Body of pancreas (tissue), 4 donors: ENCODE measurements around the gene PSORS1C1. TPM values are rescaled to one million over a fixed set of nuclear protein-coding genes. Genes with fewer than 3 reads are reported as not detected.

Source experiments
- ATAC-seq: fragments of 150-250 bp; one replicate; pipeline ENCODE4 v1.9.1; 2016
- DNase-seq, 4 donors: peaks; one replicate each; pipeline ENCODE4 v3.0.0-alpha.2; 2019
- H3K27ac ChIP-seq, 4 donors: fragments of 200-600 bp; sonication (generic); 1 replicate in 3 of 4; 2 replicates in 1 of 4; pipeline versions ENCODE4 v1.5.1 to v1.6.1; 2016 to 2019; ENCODE audit warnings: mild to moderate bottlenecking in 1 of 4, mixed read lengths in 1 of 4, moderate library complexity in 1 of 4
- H3K27me3 ChIP-seq, 2 donors: fragments of 200-600 bp; sonication (generic); one replicate each; pipeline ENCODE4 v1.6.0; 2016; ENCODE audit warnings: mild to moderate bottlenecking in 1 of 2
- H3K36me3 ChIP-seq, 2 donors: fragments of 200-600 bp; sonication (generic); replicated peaks in 1 of 2; 2 replicates each; pipeline ENCODE4 v1.5.1; 2016; ENCODE audit warnings: low read depth in 2 of 2; ENCODE audit not compliant: insufficient read depth in 1 of 2
- H3K4me1 ChIP-seq: fragments of 200-600 bp; sonication (generic); one replicate; pipeline ENCODE4 v1.6.0; 2016
- H3K4me3 ChIP-seq, 2 donors: fragments of 200-600 bp; sonication (generic); 1 replicate in 1 of 2; 2 replicates in 1 of 2; pipeline ENCODE4 v1.5.1; 2016 to 2019
- H3K9me3 ChIP-seq, 3 donors: fragments of 200-600 bp; sonication (generic); 1 replicate in 2 of 3; 2 replicates in 1 of 3; pipeline ENCODE4 v1.5.1; 2016
- CTCF ChIP-seq, 7 experiments: fragments of 450-650 bp in 4 of 7; fragments of 200-600 bp in 3 of 7; sonication (generic) in 3 of 7; IDR thresholded peaks; one replicate each; pipeline ENCODE4 v1.5.1; 2016 to 2019; ENCODE audit warnings: antibody characterized with exemption in 7 of 7
- POLR2A ChIP-seq, 3 donors: fragments of 450-650 bp; IDR thresholded peaks; one replicate each; pipeline ENCODE4 v1.6.1; 2016; ENCODE audit warnings: antibody characterized with exemption in 3 of 3, mild to moderate bottlenecking in 2 of 3
- WGBS, 2 donors: methylation state at CpG; one replicate each; pipeline ENCODE4 v1.1.5; 2017; 5-methylcytosine and 5-hydroxymethylcytosine counted together
- intact Hi-C: fragments of 100-400 bp; cut with DNase I; formaldehyde crosslinking; loops from one replicate; pipeline ENCODE4 v1.15.1; 2023
- total RNA-seq, 2 donors: library from RNA; depleted of rRNA; stranded (reverse); fragments of >200 nt; gene quantifications; one replicate each; pipeline ENCODE4 v1.1.0, GENCODE V29; 2016

Gene PSORS1C1
- total RNA-seq, 2 donors from 2014 or later: 1.6 to 3.4 TPM

- no peak for TF ChIP-seq POLR2A (IDR thresholded peaks at IDR 0.05)
- no peak for TF ChIP-seq CTCF (IDR thresholded peaks at IDR 0.05)
- Histone ChIP-seq H3K27me3 (no peaks in the 10 kb centered on the region), H3K4me1 (peaks cover 13% of the 10 kb centered on the region), H3K36me3 (no peaks in the 10 kb centered on the region), H3K27ac (no peak overlapping the region), H3K9me3 (no peaks in the 10 kb centered on the region), H3K4me3 (no peak overlapping the region)
- intact Hi-C loops: no loop called here
- DNase-seq: no peak
- 89 to 91% methylated on average over 4 of the region's 4 CpGs for WGBS, 2 donors
- no peak for ATAC-seq
Measured at GRCh38 chr6:31098449-31098938, 16.1 kb upstream of the PSORS1C1 start.

GRCh38 chr6:31103136-31103535 is 11.5 kb upstream of the PSORS1C1 start:
- 95% methylated on average over 2 of the region's 2 CpGs; no CpG with 5 or more reads in 1 of the 2 donors for WGBS, 2 donors
- Histone ChIP-seq H3K36me3 (no peaks in the 10 kb centered on the region), H3K4me1 (no peaks in the 10 kb centered on the region), H3K27ac (no peak overlapping the region), H3K27me3 (no peaks in the 10 kb centered on the region), H3K4me3 (no peak overlapping the region), H3K9me3 (no peaks in the 10 kb centered on the region)
- no peak for TF ChIP-seq CTCF (IDR thresholded peaks at IDR 0.05)
- TF ChIP-seq POLR2A (IDR thresholded peaks at IDR 0.05): no peak
- intact Hi-C loops: no loop called here
- ATAC-seq (no peak), DNase-seq (no peak)

GRCh38 chr6:31107052-31107451 is 7.5 kb upstream of the PSORS1C1 start:
- Histone ChIP-seq H3K9me3 (no peaks in the 10 kb centered on the region), H3K27ac (no peak overlapping the region), H3K4me3 (no peak overlapping the region), H3K27me3 (no peaks in the 10 kb centered on the region), H3K4me1 (no peaks in the 10 kb centered on the region), H3K36me3 (no peaks in the 10 kb centered on the region)
- no peak for ATAC-seq
- no peak for DNase-seq
- 56 to 63% methylated on average over 4 of the region's 4 CpGs for WGBS, 2 donors
- intact Hi-C loops: no loop called here
- TF ChIP-seq POLR2A (IDR thresholded peaks at IDR 0.05) (no peak), CTCF (IDR thresholded peaks at IDR 0.05) (no peak)

GRCh38 chr6:31110825-31111582 is 3.6 kb upstream of the PSORS1C1 start:
- H3K4me3 ChIP-seq: no peak overlapping the region
- DNase-seq (no peak), ATAC-seq (no peak)
- WGBS, 2 donors: 65 to 69% methylated on average over 11 of the region's 11 CpGs
- no peaks in the 10 kb centered on the region for H3K9me3 ChIP-seq
- intact Hi-C loops: no loop called here
- H3K27me3 ChIP-seq: no peaks in the 10 kb centered on the region
- no peak for TF ChIP-seq CTCF (IDR thresholded peaks at IDR 0.05)
- no peak for TF ChIP-seq POLR2A (IDR thresholded peaks at IDR 0.05)
- H3K36me3 ChIP-seq: no peaks in the 10 kb centered on the region
- H3K27ac ChIP-seq: no peak overlapping the region
- peaks cover 4% of the 10 kb centered on the region for H3K4me1 ChIP-seq

GRCh38 chr6:31111712-31112111 is 2.9 kb upstream of the PSORS1C1 start:
- no peak overlapping the region for H3K4me3 ChIP-seq
- intact Hi-C loops: no loop called here
- H3K27me3 ChIP-seq: no peaks in the 10 kb centered on the region
- no peaks in the 10 kb centered on the region for H3K9me3 ChIP-seq
- TF ChIP-seq POLR2A (IDR thresholded peaks at IDR 0.05): no peak
- peaks cover 4% of the 10 kb centered on the region for H3K4me1 ChIP-seq
- ATAC-seq (no peak), DNase-seq (no peak)
- no peaks in the 10 kb centered on the region for H3K36me3 ChIP-seq
- WGBS, 2 donors: 69 to 78% methylated on average over 9 to 13 of the region's 13 CpGs
- no peak overlapping the region for H3K27ac ChIP-seq
